ENCODE measurements around the gene NDNF. TPM values are rescaled to one million over a fixed set of nuclear protein-coding genes. Genes with fewer than 3 reads are reported as not detected.
A peak's percentile ranks its signal among the peaks of the same experiment; 100 is the strongest.

NDNF gene
- total RNA-seq, 1 donor = 0.86 TPM

DNA sequence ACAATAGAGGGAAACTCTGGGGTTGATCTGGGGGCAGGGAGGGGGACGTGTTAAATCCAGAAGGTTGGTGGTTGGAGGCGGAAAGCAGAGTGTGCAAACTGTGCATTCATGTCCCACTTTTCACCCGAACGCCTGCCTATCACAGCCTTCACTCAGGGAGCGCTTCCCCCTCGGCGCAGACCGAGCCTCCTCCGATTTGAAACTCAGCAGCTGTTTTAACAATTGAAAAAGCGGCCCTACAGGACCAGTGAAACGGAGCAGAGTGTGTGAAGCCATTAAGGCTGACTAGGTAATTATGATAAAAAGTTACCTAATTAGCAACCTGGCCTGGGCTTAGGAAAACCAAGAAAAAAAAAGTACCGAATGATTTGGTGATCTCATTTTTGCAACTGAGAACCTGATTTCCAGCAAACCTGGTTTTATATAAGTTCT lies 685 bp upstream of the NDNF start:
- H3K4me3 ChIP-seq (ENCODE audit: low read depth, low read length) = peak overlapping the region; percentile 41
- peak; percentile 6 for DNase-seq (ENCODE audit: low read depth)
- no peak for TF ChIP-seq CTCF (IDR thresholded peaks at IDR 0.05; ENCODE audit: insufficient read depth, low read depth, low read length)

DNA sequence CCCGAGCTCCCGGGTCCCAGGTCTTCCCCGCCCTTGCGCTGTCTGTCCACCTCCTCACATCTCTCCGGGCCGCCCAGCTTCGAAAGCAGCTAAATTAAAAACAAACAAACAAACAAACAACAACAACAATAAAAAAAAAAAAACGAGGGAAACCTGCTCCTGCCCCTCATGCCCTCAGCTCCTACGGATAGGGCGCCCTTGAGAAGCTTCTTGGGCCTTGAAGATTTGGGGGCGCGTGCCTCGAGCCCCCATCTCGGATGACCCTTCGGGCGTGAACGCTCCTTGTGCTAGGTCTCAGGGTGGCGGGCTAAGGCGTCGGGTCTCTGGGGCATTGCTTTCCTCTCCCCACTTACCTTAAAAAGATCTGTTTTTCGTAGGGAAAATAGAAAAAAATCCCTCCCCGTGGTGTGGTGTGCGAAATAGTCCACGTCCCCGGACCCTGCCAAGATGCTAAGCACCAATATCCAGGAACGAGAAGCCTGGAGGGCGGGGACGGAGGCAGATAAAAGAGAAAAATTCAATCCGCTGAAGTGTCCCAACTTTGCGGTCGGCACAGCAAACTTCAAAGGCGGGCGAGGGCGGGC lies 603 bp downstream of the NDNF start:
- no peak for DNase-seq (ENCODE audit: low read depth)
- H3K4me3 ChIP-seq (ENCODE audit: low read depth, low read length) = peak overlapping the region; percentile 44
- TF ChIP-seq CTCF (IDR thresholded peaks at IDR 0.05; ENCODE audit: insufficient read depth, low read depth, low read length) = no peak

GRCh38 chr4:121070696-121071639 lies 1.4 kb downstream of the NDNF start:
- DNase-seq (ENCODE audit: low read depth) = peak; percentile 6
- H3K4me3 ChIP-seq (ENCODE audit: low read depth, low read length) = peak overlapping the region; percentile 44
- peak; percentile 29 for TF ChIP-seq CTCF (IDR thresholded peaks at IDR 0.05; ENCODE audit: insufficient read depth, low read depth, low read length)

- DNase-seq (ENCODE audit: low read depth) = no peak
- no peak for TF ChIP-seq CTCF (IDR thresholded peaks at IDR 0.05; ENCODE audit: insufficient read depth, low read depth, low read length)
- H3K4me3 ChIP-seq (ENCODE audit: low read depth, low read length) = no peak overlapping the region
Measured at GRCh38 chr4:121070274-121070673, 2.1 kb downstream of the NDNF start.

- no peak for TF ChIP-seq CTCF (IDR thresholded peaks at IDR 0.05; ENCODE audit: insufficient read depth, low read depth, low read length)
- no peak overlapping the region for H3K4me3 ChIP-seq (ENCODE audit: low read depth, low read length)
- no peak for DNase-seq (ENCODE audit: low read depth)
Measured at GRCh38 chr4:121069430-121069829, 2.9 kb downstream of the NDNF start.

- DNase-seq (ENCODE audit: low read depth) = no peak
- no peak for TF ChIP-seq CTCF (IDR thresholded peaks at IDR 0.05; ENCODE audit: insufficient read depth, low read depth, low read length)
- no peak overlapping the region for H3K4me3 ChIP-seq (ENCODE audit: low read depth, low read length)
Measured at GRCh38 chr4:121064482-121064881, 7.9 kb downstream of the NDNF start.

Measured in fibroblast of villous mesenchyme (primary cell).